DMS53 treated with DMSO at 0.1 percent for 48 hours (cell line): ENCODE results near the gene ZNF165.
A peak's percentile ranks its signal among the peaks of the same experiment; 100 is the strongest.
"Not testable (repeated sequence)": the region's sequence is repeated elsewhere in the genome, so short reads cannot be mapped to it uniquely, and the experiment has no call there.

Experiments
- DNase-seq: peaks from one replicate; lab custom pipeline; 2025; ENCODE audit not compliant: unreplicated experiment; lab: John Stamatoyannopoulos, UW

Gene ZNF165

DNA sequence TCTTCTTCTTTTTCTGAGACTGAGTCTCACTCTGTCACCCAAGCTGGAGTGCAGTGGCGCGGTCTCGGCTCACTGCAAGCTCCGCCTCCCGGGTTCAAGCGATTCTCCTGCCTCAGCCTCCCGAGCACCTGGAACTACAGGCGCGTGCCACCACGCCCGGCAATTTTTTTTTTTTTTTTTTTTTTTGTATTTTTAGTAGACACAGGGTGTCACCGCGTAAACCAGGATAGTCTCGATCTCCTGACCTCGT is at the start of gene ZNF165:
TSS of gene ZNF165 (plus strand) at position 188 of the 250 bp plus-strand sequence. CDS start 4,913 bp downstream, outside the sequence.
- not testable (repeated sequence) for DNase-seq

DNA sequence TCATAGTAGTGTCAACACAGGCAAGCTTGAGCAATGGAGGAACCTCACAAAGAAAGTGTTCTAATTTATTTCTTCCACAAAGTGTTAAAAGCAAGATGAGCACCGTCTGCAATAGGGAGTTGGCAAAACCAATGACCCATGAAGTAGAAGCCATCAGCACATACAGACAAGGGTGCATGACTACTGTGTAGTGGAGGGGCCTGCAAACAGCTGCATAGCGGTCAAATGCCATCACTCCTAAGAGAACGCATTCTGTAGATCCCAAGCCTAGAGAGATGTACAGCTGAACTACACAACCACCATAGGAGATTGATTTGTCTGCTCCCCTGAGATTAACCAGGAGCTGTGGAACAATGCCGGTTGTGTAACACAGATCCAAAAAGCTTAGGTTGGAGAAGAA is 26.8 kb upstream of the ZNF165 start:
- DNase-seq = no peak

DNA sequence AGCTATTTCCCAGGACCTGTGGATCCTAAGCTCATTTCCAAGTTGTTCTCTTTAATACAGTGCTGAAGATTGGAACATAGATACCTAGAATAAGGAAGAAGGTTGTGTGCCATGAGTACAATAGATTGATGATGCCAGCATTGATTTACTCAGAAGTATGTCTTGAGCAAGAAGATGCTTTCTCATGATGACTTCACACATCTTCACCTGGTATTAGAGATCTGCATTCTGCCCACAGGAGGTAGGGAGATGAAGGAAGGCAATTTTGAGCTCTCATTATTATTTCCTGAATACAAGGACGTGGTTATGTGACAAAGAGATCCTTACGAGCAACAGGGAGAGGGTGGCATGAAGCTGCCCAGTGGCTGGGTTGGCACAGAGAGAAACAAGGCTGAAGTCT is 20.0 kb upstream of the ZNF165 start:
- DNase-seq = no peak

DNA sequence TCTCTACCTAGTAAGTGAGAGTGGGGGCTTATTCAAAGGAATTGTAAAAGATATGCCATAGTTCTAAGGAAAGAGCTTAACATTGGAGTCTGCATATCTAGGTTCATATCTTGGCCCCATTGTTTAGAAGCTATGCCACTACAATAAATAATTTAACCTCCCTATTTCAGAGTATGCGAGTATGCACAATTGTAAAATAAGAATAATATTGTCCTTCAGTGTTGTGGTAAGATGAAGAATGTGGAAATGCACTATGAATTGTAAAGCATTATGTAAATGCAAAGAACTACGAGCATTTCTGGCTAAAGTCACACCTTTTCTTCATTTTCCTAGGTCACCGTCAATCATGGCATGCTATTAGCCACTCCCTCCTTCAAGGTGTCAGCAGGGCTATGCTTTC is 16.1 kb upstream of the ZNF165 start:
- no peak for DNase-seq

DNA sequence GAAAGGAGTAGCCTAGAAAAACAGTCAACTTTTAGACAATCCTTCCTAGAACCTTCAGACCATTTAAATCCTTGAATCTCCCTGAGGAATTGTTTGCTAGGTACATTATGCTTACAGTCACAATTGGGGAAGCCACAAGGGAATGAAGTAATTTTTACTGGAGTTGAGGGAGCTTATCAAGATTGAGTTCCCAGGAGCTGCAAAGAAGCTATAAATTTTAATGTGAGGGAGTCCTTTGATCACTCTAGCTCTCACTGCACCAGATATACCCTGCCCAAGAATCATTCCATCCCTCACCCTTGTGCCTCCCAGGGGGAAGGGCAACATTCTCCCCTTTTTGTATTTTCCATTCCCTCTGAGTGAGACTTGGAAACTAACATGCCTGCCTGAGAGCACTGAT is 12.3 kb upstream of the ZNF165 start:
- DNase-seq = no peak

DNA sequence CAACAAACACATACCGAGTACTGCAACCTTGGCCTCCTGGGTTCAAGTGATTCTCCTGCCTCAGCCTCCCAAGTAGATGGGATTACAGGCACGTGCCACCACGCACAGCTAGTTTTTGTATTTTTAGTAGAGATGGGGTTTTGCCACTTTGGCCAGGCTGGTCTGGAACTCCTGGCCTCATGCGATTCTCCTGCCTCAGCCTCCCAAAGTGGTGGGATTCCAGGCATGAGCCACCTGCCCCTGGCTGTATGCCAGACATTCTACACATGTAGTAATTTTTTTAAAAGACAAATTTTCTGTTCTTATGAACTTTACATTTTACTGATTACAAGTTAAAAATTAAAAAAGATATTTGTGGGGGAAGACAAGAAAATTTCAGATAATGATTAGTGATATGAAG is 9.4 kb upstream of the ZNF165 start:
- DNase-seq = not testable (repeated sequence)

DNA sequence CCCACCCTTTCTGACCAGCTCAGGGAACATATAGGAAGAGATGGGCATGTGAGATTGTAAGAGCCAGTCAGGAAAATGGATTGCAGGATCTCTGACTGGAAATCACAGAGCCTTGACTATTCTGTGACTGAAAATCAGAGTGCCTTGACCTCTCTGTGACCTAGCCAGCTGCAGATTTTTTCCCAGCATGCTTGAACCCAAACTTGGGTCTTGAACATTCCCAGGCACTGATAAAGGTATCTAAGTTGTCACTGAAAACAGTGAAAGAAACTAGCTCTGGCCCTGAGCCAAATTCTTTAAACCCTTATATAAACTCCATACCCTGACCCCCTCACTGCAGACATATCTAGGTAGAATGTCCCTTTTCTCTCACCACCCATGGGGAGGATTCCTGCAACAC is 2.3 kb upstream of the ZNF165 start:
- DNase-seq = no peak

DNA sequence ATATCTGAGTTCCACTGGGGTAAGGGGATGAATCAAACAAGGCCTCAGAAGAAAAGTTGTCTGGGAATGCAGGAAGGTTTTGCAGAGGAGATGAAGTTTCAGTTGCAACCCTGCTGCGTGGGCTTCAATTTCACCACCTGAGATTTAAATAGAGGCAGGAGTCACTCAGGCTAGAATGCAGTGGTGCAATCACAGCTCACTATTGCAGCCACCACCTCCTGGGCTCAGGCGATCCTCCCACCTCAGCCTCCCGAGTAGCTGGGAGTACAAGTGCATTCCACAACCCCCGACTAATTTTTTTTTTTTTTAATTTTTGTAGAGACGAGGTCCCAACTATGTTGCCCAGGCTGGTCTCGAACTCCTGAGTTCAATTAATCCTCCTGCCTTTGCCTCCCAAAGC is 1.5 kb upstream of the ZNF165 start:
- DNase-seq = no peak

DNA sequence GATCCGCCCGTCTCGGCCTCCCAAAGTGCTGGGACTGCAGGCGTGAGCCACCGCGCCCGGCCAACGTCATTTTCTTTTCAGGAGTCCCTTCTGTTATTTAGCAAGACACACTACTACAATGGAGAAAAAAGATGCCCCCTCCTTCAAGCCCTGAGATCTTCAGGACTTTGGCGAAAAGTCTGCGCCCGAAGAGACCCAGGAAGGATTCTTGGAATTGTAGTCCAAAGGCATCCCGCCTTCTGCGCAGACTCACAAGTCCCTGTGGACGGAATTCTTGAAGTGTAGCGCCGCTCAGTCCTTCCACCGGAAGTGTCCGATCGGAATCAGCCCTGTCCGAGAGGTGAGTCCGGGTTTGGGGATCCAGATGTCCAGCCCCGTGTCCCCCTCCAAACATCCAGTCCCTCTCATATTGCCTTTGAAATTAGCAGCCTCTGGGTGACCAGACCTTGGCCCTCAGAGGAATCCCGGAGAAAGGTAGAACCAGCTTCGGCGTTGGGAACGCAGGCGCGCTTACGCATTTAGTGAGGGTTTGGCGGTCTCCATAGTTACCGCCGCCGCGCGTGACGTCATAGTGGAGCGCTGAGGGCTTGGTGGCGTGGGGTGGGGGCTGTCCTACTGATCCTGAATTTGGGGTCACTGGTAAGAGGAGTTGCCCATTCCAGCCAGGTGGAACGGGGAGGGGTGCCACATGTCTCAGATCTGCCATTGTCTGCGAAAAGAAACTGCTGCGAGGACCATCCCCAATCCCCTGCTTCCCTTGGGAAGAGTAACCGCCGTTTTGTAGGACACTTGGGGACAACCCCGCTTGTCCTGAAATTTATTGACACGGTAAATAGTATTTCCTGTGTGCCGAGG is 490 bp downstream of the ZNF165 start:
- DNase-seq = peak; percentile 78

DNA sequence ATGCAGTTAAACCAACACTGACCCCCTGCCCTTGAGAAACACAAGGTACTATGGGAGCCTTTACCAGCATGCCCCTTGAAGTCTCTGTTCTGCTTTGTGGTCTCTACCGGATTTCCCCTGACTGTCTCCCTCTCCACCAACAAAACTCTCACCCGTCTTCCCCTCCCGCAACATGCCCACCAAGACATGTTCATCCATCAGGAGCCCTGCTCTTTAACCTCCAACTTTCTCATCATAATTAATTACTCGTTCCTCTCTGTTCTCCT is 1.1 kb downstream of the ZNF165 start:
- DNase-seq = no peak

DNA sequence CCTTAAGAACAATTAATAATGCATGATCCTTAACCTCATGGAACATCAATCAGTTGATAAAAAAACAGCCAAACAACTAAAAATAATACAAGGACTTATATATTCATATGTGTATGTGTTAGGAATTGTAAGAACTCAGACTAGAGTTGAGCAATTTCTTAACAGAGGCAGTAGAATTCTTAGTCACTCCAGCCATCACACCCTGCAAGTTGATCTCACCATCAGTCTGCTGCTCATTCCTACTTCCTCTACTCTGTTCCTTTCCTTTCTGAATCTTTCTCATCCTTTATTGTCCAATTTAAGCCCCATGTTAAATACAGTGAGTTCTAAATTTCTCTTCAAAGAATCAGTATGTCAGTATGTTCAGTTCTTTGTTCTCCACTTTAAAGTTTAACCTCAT is 2.6 kb downstream of the ZNF165 start:
- no peak for DNase-seq

DNA sequence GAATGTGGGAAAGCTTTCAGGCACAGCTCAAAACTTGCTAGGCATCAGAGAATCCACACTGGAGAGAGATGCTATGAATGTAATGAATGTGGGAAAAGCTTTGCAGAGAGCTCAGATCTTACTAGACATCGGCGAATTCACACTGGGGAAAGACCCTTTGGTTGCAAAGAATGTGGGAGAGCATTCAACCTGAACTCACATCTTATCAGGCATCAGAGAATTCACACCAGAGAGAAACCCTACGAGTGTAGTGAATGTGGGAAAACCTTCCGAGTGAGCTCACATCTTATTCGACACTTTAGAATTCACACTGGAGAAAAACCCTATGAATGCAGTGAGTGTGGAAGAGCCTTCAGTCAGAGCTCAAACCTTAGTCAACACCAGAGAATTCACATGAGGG is 8.7 kb downstream of the ZNF165 start:
- DNase-seq = no peak

DNA sequence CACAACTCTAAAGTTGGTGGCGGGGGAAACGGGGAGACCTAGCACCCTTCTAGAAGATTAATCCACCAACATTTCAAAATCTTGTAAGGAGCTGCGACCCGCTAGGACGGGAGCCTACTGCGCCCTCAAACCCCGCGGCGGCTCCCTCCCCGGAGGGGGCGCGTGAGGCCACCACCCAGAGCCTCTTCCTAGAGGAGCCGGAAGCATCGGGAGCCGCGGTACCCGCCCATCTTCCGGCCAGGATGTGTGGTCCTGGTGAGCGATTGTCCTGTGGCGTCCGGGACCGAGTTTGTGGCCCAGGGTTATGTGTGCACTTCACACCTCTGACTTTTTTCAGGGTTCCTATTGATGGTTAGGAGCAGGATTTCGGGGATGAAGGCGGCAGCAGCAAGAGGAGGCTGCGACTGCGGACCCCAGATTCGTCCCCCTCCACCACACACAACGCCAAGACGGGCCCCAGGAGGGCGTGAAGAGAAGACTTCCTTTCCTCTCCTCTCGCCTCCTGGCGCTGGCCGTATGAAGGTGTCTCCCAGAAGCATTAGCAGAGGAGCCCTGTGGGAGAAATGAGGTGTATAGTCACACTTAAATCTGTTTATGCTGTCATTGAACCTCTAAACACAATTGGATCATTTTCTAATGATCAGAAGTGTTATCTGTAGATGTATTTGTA is 10.7 kb downstream of the ZNF165 start:
- DNase-seq = no peak

DNA sequence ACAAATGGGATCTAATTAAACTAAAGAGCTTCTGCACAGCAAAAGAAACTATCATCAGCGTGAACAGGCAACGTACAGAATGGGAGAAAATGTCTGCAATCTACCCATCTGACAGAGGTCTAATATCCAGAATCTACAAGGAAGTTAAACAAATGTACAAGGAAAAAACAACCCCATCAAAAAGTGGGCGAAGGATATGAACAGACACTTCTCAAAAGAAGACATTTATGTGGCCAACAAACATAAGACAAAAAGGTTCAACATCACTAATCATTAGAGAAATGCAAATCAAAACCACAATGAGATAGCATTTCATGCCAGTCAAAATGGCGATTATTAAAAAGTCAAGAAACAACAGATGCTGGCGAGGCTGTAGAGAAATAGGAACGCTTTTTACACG is 21.9 kb downstream of the ZNF165 start:
- not testable (repeated sequence) for DNase-seq

DNA sequence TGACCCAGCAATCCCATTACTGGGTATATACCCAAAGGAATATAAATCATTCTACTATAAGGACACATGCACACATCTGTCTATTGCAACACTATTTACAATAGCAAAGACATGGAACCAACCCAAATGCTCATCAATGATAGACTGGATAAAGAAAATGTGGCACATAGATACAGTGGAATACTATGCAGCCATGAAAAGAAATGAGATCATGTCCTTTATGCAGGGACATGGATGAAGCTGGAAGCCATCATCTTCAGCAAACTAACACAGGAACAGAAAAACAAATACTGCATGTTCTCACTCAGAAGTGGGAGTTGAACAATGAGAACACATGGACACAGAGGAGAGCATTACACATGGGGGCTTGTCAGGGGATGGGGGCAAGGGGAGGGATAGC is 22.3 kb downstream of the ZNF165 start:
- DNase-seq = not testable (repeated sequence)

DNA sequence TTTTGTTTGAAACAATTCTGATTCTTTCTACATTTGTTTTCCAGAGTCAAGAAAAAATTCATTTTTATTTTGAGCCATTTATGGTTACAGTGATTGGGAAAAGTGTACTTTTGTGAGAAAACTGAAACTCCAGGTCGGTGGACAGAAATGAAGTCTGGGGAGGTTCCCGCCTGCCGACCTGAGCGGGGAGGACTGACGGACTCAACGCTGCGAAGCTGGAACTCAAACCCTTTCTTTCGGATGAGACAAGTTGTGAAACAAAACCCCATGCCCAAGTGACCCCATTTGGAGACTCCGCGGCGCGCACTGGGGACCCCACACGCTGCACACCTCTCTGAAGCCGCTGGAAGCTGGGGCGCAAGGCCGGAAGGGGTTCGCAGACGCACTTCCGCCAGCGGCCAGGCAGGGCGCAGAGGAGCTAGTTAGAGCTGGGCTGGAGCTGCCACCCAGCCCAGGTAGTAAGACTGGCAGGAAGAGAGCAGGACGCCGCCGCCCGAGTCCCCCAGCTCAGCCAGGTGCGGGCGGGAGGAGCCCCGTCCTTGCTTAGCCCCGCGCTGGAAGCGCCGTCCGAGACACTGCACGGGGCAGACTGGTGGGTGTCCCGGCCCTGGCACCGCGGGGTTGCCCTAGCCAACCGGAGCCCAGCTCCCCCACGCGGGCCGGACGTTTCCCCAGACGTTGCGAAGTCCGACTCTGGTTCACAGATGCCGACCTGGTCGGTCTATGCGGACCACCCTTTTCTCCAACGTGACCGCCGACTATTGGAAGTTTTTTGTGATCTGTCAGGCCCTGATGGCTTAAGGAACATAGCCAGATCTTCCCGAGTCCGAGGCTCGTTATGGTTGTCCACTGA is 24.2 kb downstream of the ZNF165 start:
- DNase-seq = peak; percentile 76

DNA sequence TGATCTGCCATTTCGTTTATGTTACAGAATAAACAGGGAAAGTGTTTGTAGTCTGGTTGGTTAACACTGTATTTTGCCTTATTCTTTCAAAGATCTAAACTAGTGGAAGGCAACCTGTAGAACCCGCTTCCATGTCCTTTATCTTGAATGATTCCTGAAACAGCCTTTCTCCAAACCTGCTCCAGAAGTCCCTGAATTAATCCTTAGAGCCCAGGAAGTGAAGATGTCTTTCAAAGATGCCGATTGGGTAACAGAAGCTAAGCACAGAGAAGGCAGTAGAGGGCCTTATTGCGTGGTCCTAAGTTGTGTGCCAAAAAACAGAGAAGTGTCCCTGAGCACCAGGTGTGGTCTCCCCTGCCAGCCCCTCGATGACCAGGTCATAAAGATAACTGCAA is 24.9 kb downstream of the ZNF165 start:
- peak; percentile 47 for DNase-seq

DNA sequence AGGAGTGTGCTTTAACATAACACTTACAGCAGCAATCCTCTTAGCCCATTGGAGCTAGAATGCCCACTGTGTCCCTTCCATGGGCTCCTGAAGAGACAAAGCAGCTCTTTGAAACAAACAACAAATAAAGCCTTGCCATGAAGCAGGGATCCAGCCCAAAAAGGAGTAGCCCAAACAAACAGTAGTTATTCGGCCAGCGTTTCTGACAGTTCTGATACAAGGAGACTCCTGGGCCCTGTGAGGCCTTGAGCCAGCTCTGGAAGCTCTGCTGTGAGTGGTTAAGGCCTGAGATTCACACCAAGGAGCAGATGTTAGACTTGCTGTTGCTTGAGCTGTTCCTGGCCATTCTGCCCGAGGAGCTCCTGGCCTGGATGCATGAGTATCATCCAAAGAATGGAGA is 27.1 kb downstream of the ZNF165 start:
- no peak for DNase-seq

DNA sequence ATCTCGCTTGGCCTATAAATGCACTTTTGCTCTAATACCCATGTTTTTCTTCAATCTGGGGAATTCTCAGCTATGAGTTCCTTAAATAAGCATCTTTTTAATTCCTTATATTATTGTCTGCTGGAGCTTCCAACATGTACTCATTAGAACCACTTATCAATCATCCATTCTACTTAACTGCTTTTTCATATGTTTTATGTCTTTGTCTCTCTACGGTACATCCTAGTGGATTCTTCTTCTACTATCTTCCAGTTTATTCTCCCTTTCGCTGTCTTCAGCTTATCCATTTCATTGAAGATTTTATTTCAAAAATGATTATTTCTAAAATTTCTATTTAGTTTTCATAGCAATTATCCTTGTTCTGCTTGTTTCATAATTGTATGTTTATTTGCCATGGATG is 31.6 kb downstream of the ZNF165 start:
- DNase-seq = no peak

DNA sequence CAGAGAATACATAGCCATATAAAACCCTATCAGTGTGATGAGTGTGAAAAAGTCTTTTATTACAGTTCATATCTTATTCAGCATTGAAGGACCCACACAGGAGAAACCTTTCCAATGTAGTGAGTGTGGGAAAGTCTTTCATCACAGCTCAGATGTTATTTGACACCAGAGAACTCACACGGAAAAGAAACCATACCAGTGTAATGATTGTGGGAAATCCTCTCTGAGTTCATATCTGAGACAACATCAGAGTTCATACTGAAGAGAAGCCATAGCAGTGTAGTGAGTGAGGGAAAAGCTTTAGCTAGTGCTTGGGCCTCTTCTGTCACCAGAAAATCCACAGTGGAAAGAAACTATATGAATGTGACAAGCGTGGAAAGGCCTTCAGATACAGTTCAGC is 35.4 kb downstream of the ZNF165 start:
- DNase-seq = no peak

DNA sequence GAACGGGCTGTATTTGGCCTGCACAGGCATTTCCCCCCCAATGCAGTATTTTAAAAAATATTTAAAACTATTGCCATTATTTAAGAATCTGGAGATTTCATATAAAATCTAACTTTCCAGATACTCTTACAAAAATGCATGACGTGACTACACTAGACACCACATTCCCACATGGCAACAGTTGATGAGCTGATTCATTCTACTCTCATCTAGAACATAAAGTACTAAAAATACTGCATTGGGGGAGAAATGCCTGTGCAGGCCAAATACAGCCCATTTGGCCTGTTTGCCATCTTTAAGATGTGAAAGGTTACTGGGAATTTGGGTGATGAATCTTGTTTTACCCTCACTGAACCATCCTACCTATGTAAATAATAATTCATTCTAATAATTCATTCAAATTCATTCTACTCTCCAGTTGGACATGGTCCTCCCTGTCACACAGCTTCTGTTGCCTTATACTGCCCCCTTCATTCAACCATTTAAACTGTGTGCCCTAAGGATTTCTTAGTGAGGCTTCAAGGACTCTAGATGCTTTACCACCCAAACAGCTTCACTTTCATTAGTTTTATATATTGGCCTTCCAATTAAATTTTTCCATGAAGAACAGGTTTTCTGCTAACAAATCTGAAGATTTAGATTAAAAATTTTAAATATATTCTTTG is 37.1 kb downstream of the ZNF165 start:
- no peak for DNase-seq

DNA sequence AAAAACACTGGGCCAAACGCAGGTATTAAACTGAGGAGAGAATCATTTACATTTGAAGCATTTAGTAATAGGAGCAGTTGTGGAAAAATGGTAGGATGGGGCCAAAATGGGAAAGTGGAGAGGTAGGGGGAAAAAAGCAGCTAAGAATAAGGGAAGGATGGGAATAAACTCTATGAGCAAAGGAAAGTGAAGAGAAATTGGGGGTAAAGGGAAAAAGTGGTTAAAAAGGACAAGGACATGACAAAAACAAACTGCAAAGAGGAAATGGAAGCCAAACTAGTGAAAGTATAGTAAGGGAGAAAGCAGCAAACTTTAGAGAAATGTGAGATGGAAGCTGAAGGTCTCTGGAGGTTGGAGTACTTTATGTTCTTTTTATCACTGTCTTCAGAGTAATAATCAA is 37.8 kb downstream of the ZNF165 start:
- DNase-seq = no peak
